DOHH2 (cell line): ENCODE measurements around the gene ATRN.
"Not testable (repeated sequence)": the region's sequence is repeated elsewhere in the genome, so short reads cannot be mapped to it uniquely, and the experiment has no call there.

Experiments used
- CTCF ChIP-seq: fragments of 200-600 bp; sonication (generic); IDR thresholded peaks from one replicate; pipeline ENCODE4 v1.5.1; 2014; ENCODE audit warnings: antibody characterized with exemption, mild to moderate bottlenecking, low read depth, low read length; ENCODE audit not compliant: poor library complexity, severe bottlenecking
- EZH2phosphoT487 ChIP-seq: fragments of 200-600 bp; sonication (generic); IDR thresholded peaks from 2 replicates; pipeline ENCODE4 v1.6.1; 2017; ENCODE audit warnings: borderline replicate concordance, mild to moderate bottlenecking, antibody characterized with exemption, low read length, moderate library complexity, mixed read lengths

- TF ChIP-seq CTCF, EZH2phosphoT487: not testable (repeated sequence)
Measured at GRCh38 chr20:3615171-3615840, 144.5 kb downstream of the ATRN start.
